RWPE1 (cell line): Measurements from ENCODE around the gene ESRRG.

Source experiments
- CTCF ChIA-PET: fragments of 350-600 bp; sonication (Branson Sonifier 250); formaldehyde crosslinking; extraction: SDS; loops from one replicate; lab custom pipeline; 2021; lab: Yijun Ruan, JAX
- POLR2A ChIA-PET: fragments of 400-600 bp; formaldehyde crosslinking; extraction: SDS; loops from one replicate; lab custom pipeline; 2020; ENCODE audit warnings: antibody characterized with exemption; ENCODE audit not compliant: low non-redundant PET; lab: Yijun Ruan, JAX
- DNase-seq: peaks from one replicate; pipeline ENCODE4 v3.0.0; 2012; ENCODE audit warnings: low spot score
- H3K27ac ChIP-seq: fragments of 450-650 bp; 2 replicates; pipeline ENCODE4 v1.5.1; 2017
- CTCF ChIP-seq: fragments of 450-650 bp; conservative IDR thresholded peaks from 2 replicates; pipeline ENCODE4 v1.5.1; 2017; ENCODE audit warnings: low read depth, mild to moderate bottlenecking

ESRRG gene

GRCh38 chr1:216485042-216485441, 238.2 kb downstream of the ESRRG start:
- H3K27ac ChIP-seq = no peak overlapping the region
- no peak for TF ChIP-seq CTCF
- POLR2A ChIA-PET = no interaction called here
- no peak for DNase-seq
- CTCF ChIA-PET = no interaction called here

- DNase-seq = no peak
- no peak for TF ChIP-seq CTCF
- POLR2A ChIA-PET = no interaction called here
- CTCF ChIA-PET = no interaction called here
- no peak overlapping the region for H3K27ac ChIP-seq
Measured at GRCh38 chr1:216483672-216484401, 239.4 kb downstream of the ESRRG start.

DNA sequence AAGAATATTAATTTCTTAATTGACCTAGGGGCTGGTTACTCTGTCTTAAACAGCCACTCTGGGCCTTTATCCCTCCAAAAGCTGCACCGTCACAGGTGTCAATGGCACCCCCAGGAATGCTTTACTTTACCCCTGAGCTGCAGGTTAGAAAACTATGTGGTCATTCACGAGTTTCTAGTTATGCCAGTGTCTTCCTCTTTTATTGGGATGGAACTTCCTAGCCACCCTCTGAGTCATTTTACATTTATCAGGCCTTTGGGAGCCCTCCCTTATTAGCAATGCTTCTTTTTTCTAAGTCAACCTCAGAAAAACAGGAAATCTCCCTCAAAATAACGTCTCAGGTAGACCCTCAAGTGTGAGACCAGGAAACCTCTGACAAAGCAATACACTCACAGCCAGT, 240.6 kb downstream of the ESRRG start:
- ChIA-PET CTCF (no interaction called here), POLR2A (no interaction called here)
- DNase-seq = no peak
- TF ChIP-seq CTCF = no peak
- no peak overlapping the region for H3K27ac ChIP-seq

- no peak for TF ChIP-seq CTCF
- POLR2A ChIA-PET = no interaction called here
- H3K27ac ChIP-seq = no peak overlapping the region
- CTCF ChIA-PET = no interaction called here
- DNase-seq = no peak
Measured at GRCh38 chr1:216478238-216478637, 245.0 kb downstream of the ESRRG start.

GRCh38 chr1:216476341-216476740, 246.9 kb downstream of the ESRRG start:
- no peak for DNase-seq
- no peak for TF ChIP-seq CTCF
- POLR2A ChIA-PET = no interaction called here
- CTCF ChIA-PET = no interaction called here
- no peak overlapping the region for H3K27ac ChIP-seq

- ChIA-PET CTCF (no interaction called here), POLR2A (no interaction called here)
- no peak overlapping the region for H3K27ac ChIP-seq
- DNase-seq = no peak
- no peak for TF ChIP-seq CTCF
Measured at GRCh38 chr1:216475659-216476276, 247.5 kb downstream of the ESRRG start.
